PC-9 (cell line): Measurements from ENCODE around the gene LAMB4.

ENCODE experiments used
- CTCF ChIP-seq: fragments of 200-600 bp; sonication (generic); conservative IDR thresholded peaks from 2 replicates; pipeline ENCODE4 v1.6.1; 2017; ENCODE audit warnings: mixed run types, antibody characterized with exemption, mild to moderate bottlenecking, moderate library complexity
- EZH2 ChIP-seq: fragments of 200-600 bp; sonication (generic); IDR thresholded peaks from 2 replicates; pipeline ENCODE4 v1.8.0; 2017; ENCODE audit warnings: antibody characterized with exemption, low read depth

DNA sequence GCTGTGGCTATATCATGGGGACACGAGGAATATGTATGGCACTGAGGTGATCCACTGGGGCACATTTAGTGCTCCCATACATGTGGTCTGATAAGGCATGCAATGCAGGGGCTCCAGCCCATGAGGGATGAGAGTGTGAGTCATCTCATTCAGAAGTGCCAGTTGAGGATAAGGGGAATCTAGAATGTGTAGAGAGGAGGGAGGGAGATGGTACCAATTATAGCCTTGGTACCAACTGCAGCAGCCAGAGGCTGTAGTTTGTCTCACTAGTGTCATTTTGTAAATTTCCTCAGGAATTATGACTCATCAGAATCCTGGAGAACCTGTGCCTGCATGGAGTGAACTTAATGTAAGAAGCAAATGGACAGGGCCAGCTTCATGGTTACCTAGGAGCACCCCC is 46.2 kb downstream of the LAMB4 start:
- TF ChIP-seq CTCF = no peak
- no peak for TF ChIP-seq EZH2
